ENCODE data around the gene NKX6-1.

The NKX6-1 gene

GRCh38 chr4:84495118-84495793 lies 3.8 kb downstream of the NKX6-1 start:
- TF ChIP-seq, protein P1, sequence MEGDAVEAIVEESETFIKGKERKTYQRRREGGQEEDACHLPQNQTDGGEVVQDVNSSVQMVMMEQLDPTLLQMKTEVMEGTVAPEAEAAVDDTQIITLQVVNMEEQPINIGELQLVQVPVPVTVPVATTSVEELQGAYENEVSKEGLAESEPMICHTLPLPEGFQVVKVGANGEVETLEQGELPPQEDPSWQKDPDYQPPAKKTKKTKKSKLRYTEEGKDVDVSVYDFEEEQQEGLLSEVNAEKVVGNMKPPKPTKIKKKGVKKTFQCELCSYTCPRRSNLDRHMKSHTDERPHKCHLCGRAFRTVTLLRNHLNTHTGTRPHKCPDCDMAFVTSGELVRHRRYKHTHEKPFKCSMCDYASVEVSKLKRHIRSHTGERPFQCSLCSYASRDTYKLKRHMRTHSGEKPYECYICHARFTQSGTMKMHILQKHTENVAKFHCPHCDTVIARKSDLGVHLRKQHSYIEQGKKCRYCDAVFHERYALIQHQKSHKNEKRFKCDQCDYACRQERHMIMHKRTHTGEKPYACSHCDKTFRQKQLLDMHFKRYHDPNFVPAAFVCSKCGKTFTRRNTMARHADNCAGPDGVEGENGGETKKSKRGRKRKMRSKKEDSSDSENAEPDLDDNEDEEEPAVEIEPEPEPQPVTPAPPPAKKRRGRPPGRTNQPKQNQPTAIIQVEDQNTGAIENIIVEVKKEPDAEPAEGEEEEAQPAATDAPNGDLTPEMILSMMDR (IDR thresholded peaks at IDR 0.05; ENCODE audit: control insufficient read depth, extremely low read depth, insufficient read depth), result no peak
- no peak overlapping the region for H3K4me3 ChIP-seq (ENCODE audit: low read depth, low read length)
- DNase-seq (ENCODE audit: low read depth), result no peak

DNA sequence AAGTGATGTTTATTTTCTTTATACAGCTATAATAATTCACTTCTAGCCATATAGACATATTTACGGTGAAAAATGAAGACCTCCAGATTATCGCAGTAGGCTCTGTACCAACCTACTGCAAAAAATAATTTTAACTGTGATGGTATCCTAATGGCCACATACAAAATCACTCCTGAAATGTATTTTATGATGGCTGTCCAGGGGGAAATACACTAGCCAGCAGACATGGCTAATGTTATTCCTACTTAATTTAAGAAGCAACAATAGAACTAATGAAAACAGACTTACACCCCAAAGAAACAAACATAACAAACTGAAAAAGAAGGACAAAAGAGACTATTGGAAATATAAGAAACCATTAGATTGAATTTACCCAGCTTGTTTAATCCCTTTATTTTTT lies 4.6 kb downstream of the NKX6-1 start:
- TF ChIP-seq, protein P1 (IDR thresholded peaks at IDR 0.05; ENCODE audit: control insufficient read depth, extremely low read depth, insufficient read depth), result no peak
- H3K4me3 ChIP-seq (ENCODE audit: low read depth, low read length), result no peak overlapping the region
- no peak for DNase-seq (ENCODE audit: low read depth)

DNA sequence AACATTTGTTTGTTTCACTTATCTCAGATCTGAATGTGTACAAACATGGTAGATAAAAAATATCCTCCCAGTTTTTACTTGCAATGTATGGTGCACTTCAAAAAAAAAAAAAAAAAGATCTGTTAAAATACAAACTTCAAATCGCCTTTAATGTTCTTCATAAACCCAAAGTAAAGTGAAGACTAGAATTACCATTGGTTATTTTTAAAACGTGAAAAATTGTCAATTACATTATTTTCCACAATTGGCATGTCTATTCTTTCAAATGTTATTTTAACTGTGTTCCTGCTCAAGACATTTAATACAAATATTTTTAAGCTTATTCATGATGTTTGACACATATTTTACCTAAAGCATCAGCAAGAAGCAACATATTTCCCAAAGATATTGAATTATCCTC lies 5.0 kb downstream of the NKX6-1 start:
- no peak overlapping the region for H3K4me3 ChIP-seq (ENCODE audit: low read depth, low read length)
- TF ChIP-seq, protein P1 (IDR thresholded peaks at IDR 0.05; ENCODE audit: control insufficient read depth, extremely low read depth, insufficient read depth), result no peak
- no peak for DNase-seq (ENCODE audit: low read depth)

DNA sequence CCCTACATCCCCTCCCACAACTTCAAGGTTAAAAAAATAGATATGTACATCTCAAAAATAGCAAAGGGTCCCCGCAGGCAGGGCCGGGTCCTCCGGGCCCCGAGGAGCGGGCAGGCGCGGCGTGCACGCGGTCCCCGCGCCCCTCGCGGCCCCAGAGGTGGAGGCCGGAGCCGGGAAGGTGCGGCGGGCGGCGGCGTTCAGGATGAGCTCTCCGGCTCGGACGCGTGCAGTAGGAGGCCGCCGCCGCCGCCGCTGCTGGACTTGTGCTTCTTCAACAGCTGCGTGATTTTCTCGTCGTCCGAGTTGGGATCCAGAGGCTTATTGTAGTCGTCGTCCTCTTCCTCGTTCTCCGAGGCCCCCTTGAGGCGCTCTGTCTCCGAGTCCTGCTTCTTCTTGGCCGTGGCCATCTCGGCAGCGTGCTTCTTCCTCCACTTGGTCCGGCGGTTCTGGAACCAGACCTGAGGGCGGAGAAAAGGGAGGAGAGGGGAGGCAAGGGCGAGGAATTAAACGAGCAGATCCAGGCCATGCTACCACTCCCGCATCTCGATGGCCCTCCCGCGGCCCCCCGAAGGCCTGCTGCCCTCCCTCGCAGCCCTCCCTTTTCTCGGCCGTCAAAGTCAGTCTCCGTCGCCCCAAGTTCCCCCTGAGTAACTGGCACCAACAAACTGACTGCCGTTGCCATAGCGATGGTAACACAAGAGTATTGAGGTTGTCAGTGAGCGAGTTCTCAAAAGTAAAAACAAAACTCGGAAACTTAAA lies 5.8 kb downstream of the NKX6-1 start:
- TF ChIP-seq, protein P1 (IDR thresholded peaks at IDR 0.05; ENCODE audit: control insufficient read depth, extremely low read depth, insufficient read depth), result no peak
- no peak for DNase-seq (ENCODE audit: low read depth)
- no peak overlapping the region for H3K4me3 ChIP-seq (ENCODE audit: low read depth, low read length)

GRCh38 chr4:84492737-84493091 lies 6.4 kb downstream of the NKX6-1 start:
- TF ChIP-seq, protein P1 (IDR thresholded peaks at IDR 0.05; ENCODE audit: control insufficient read depth, extremely low read depth, insufficient read depth), result no peak
- no peak for DNase-seq (ENCODE audit: low read depth)
- no peak overlapping the region for H3K4me3 ChIP-seq (ENCODE audit: low read depth, low read length)

DNA sequence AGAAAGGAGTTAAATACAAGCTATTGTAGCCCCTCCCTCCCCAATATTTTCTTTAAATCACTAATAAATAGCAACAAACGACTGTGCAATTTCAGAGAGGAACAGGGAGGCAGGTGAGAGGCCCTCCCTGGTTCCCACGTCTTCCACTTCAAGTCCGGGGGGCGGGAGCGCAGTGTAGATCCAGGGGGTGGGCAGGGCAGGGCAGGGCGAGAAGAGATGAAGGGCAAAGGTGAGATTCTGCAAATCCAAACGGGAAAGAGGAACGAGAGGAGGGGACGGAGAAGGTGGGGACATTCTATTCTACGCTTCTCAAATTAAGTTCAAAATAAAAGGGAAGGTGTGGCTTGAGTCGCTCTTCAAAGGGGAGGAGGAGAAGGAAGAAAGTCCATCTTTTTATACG lies 6.8 kb downstream of the NKX6-1 start:
- no peak for DNase-seq (ENCODE audit: low read depth)
- TF ChIP-seq, protein P1 (IDR thresholded peaks at IDR 0.05; ENCODE audit: control insufficient read depth, extremely low read depth, insufficient read depth), result no peak
- no peak overlapping the region for H3K4me3 ChIP-seq (ENCODE audit: low read depth, low read length)

Measured in LNCaP clone FGC (cell line).